HT1080 (cell line): ENCODE measurements around the gene PIGV. TPM values are rescaled to one million over a fixed set of nuclear protein-coding genes. Genes with fewer than 3 reads are reported as not detected.

Source experiments
- DNase-seq: peaks from one replicate; pipeline ENCODE4 v3.0.0-alpha.2; 2015; ENCODE audit warnings: low read depth
- total RNA-seq: library from RNA; depleted of rRNA; stranded (reverse); fragments of >200 nt; shearing (Covaris generic); gene quantifications from 2 replicates; pipeline ENCODE4 v1.2.3, GENCODE V29; 2014

Gene PIGV
- total RNA-seq, 1 experiment from 2014 or later = 13.3 TPM

- peak; percentile 94 for DNase-seq
Observed at GRCh38 chr1:26771643-26772321, 16.0 kb upstream of the PIGV start.

GRCh38 chr1:26772687-26773086, 15.1 kb upstream of the PIGV start:
- DNase-seq = peak; percentile 91

GRCh38 chr1:26774462-26774861, 13.3 kb upstream of the PIGV start:
- DNase-seq = no peak

DNA sequence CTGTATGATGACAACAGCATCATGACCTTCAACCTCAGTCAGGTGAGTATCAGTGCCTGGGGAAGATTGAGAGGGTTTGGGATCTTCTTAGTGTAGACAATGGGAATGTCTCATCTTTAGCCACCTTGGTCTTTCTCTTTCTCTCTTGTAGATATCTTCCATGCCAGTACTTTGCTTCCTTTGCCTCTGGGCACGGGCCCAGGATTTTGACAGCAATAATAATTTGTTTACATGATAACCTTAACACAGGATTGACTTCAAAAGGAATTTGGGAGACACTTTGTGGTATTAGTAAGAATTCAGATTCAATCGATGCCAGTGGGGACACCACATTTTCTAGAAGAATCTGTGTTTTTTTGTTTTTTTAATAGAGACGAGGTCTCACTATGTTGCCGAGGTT, 12.1 kb upstream of the PIGV start:
- no peak for DNase-seq

- no peak for DNase-seq
Observed at GRCh38 chr1:26779098-26779668, 8.6 kb upstream of the PIGV start.

GRCh38 chr1:26780344-26780957, 7.3 kb upstream of the PIGV start:
- DNase-seq = no peak

GRCh38 chr1:26781206-26781825, 6.4 kb upstream of the PIGV start:
- DNase-seq = no peak

GRCh38 chr1:26782521-26783212, 5.1 kb upstream of the PIGV start:
- DNase-seq = no peak

DNA sequence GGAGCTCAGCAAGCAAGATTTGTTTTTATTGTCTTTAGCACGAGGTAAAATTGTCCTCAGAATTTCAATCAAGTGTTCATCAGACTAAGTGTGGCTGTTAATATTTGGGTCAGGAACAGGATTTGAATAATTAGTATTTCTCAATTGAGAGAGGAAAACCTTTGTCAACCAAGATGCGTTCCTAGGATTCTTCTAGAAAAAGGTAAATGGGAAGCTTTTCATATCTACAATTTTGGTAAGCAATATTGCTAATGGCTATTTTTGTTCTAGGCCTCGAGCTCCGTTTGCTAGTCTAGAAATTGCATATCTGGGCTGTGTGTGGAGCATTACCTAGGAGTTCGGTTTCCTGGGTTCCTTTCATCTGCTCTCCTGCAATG, 4.1 kb upstream of the PIGV start:
- DNase-seq = no peak

DNA sequence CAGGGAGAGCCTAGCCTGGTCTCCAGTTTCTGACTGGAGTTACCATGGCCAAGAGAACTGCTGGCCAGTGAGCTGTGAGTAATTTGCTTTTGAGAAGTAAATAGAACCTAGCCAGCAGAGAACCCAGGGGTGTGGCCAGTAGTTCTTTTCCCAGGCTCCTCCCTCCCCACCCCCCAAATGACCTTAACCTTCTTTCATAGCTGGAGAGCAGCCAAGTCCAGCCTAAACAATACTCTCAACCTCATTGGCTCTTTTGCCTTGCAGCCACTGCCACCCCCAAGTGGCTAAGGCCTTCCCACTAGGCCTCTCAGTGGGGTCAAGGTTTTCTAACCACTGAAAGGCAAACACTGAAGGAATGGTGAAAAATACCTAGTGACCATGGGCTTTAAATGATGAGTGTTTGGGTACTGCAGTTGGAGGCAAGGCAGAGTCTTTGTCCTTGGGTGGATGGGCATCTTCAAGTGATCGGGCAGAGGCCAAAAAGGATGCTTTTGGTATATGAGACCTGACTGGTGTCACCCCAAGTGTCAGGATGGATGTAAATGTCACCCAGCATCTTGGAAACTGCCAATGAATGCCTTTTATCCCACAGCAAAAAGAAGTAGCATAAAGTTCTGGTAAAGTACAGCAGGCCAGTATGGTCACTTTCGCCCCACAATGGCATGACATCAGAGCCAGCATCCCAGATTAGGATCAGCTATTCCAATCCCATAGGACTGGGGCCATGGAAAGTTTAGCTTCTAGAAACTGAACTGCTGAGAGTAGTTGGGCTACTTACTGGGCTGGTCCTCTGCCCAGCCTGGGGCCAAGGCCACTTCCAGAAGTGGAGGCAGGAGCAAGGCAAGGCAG, 3.5 kb upstream of the PIGV start:
- peak; percentile 56 for DNase-seq

GRCh38 chr1:26784886-26785285, 2.9 kb upstream of the PIGV start:
- DNase-seq = no peak

GRCh38 chr1:26785611-26786436, 1.9 kb upstream of the PIGV start:
- no peak for DNase-seq

- peak; percentile 73 for DNase-seq
Observed at GRCh38 chr1:26786437-26787380, 1.0 kb upstream of the PIGV start.

GRCh38 chr1:26787381-26787705, 407 bp upstream of the PIGV start:
- no peak for DNase-seq

- DNase-seq = no peak
Observed at GRCh38 chr1:26788515-26788785, 700 bp downstream of the PIGV start.

- DNase-seq = peak; percentile 81
Observed at GRCh38 chr1:26788836-26789611, 1.3 kb downstream of the PIGV start.

DNA sequence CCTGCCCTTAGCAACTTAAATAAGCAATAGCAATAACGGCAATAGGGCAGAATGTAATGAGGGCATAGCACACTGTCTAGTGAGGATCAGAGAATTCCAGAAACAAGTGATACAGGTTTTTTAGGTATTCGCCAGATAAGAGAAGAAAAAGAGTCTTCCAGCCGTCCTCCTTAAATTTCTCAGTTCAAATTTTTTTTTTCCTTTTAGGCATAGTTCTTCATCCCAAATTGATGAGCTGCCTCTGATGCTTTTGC, 1.8 kb downstream of the PIGV start:
- DNase-seq = no peak

DNA sequence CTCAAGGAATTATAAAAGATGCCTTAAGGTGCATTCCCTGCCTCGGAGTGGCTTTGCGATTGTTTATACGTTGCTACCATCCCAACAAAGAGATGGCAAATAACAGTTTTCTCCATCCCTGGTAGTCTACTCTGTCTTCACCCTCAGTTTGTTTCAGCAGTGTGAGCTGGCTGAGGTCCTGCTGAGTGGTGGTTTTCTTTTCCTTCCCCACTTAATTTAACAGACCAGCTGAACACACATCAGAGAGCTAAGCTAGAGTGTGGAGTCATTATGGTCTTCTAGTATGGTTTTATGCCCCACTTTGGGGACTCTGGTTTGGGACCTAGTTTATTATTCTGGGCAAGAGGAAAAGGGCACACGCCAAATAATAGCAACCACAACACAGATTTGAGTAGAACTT, 2.2 kb downstream of the PIGV start:
- no peak for DNase-seq

DNA sequence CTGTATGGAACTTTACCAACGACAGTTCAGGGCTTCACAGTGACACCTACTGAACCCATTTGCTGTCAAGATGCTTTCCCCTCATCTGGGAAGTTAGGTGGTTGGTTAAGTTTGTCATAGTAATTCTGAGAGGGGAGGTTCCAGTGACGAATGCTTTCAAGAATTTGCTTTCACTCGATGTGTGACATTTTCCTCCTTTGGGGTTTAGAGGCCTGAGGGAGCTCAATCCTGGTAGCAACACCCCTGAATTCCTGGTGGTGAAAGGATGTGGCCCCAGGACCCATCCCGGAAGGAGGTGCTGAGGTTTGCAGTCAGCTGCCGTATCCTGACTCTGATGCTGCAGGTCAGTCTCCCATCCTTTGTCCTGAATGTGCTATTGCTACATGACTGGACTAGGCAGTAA, 2.8 kb downstream of the PIGV start:
- peak; percentile 37 for DNase-seq
